A204.1 (cell line): ENCODE measurements around the gene SLC7A7.
"Not testable (repeated sequence)": the region's sequence is repeated elsewhere in the genome, so short reads cannot be mapped to it uniquely, and the experiment has no call there.

ENCODE experiments used
- FAIRE-seq: peaks from 2 replicates; lab custom pipeline; 2012; peaks lifted over from hg19 to GRCh38; lab: Jason Lieb, UNC

SLC7A7 gene

DNA sequence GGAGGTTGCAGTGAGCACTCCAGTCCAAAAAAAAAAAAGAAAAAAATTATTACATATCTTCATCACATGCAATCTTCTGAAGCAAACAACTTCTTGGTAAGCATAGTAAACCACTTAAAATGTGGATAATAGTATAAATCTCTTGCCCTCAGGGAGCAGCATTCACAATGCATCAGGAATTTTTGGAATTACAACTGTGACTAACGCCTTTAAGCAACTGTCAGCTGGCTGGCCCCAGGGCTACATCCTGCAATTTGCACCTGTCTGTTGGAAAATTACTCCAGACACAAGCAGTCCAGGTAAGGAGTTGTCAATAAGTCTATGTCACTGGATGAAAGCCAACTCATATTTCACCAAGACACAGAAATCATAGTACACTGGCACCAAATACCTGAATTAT is 5.5 kb upstream of the SLC7A7 start:
- FAIRE-seq = no peak

DNA sequence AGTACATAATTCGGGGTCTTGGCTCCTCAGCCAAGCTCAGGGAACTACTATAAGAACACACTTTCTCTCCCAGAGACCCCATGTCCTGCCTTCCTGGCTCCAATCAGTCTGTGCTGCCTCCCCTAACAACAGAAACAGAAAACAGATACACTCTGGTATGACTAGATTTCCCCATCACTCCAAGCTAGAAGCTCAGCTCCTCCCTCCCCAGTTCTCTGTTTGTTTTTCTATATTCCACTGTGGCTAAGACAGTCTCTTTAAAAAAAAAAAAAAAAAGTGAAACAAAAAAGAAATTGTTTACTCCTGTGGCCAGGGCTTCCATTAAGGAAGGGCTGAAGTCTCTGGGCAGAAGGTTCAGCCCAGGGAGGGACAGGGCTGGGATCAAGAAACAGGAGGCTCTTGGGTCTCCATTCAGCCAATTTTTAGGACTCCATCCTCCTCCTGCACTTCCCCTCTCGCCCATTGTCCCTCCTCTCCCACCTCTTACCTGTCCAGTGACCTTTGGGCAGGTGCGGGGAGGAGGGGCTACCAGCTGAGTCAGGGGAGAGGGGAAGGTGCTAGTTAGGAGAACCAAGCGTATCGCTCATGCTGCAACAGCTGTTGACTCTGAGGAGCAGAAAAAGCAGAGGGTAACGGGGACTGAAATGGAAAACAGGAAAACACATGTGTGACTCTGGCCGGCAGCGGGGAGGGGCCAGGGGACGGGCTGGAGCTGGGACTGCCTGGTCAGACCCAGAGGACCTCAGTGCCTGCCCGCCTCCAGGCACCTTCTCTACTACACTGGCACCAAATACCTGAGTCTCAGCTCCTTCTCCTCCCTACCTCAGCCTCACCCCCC is 4.1 kb upstream of the SLC7A7 start:
- FAIRE-seq = no peak

DNA sequence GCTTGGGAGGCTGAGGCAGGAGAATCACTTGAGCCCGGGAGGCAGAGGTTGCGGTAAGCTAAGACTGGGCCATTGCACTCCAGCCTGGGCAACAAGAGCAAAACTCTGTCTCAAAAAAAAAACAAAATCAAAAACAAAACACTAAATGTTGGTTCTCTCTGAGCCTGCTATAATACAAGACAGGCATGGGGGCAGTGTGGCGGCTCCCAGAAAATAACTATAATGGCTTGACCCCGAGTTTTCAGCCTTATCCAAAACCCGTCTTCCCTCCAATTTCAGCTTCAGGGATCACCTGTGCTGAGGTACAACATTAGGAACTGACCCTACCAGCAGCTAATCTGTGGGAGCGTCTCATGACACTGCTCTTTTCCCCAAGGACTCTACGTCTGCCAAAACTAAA is 862 bp downstream of the SLC7A7 start:
- FAIRE-seq = no peak

DNA sequence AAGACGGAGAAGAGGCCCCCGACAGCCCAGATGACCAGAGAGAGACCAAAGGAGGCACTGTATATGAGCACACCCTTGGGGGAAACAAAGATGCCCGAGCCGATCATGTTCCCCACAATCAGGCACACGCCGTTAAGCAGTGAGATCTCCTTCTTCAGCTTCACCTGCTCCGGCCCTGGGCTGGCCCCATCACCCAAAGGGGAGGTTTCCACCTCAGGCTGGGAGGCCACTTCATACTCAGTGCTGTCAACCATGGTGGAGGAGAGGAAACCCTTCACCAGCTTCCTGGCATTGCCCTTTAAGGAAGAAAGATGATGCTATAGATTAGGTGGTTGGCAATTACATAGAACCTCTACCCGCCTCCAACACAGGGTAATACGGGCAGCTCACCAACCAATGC is 2.1 kb downstream of the SLC7A7 start:
- FAIRE-seq = no peak

DNA sequence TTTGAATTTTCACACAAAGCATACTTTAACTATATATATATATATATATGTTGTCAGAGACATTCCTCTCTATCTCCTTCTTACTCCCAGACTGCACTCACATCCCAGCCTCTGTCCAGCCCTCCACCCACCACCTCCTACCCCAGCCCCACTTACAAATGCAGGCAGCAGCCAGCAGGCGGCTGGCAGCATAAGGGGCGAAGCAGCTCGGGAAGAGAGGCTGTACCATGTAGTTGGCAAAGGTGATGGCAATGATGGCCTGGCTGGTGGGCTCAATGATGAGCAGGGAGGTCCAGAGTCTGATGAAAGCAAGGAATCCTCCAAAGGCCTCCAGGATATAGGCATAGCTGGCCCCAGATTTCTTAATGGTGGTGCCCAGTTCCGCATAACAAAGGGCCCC is 2.5 kb downstream of the SLC7A7 start:
- FAIRE-seq = no peak

DNA sequence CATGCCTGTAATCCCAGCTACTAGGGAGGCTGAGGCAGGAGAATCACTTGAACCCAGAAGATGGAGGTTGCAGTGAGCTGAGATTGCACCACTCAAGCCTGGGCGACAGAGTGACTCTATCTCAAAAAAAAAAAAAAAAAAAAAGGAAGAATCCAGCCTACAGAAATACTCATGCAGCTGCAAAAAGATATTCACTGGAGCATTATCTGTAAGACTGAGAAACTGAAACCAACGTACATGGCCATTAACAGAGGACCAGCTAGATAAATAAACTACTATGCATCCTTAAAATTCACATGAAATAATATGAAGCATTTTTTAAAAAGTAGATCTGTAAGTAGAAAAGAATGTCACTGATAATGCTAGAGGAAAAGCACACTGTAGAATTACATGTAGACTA is 3.5 kb downstream of the SLC7A7 start:
- FAIRE-seq = no peak

DNA sequence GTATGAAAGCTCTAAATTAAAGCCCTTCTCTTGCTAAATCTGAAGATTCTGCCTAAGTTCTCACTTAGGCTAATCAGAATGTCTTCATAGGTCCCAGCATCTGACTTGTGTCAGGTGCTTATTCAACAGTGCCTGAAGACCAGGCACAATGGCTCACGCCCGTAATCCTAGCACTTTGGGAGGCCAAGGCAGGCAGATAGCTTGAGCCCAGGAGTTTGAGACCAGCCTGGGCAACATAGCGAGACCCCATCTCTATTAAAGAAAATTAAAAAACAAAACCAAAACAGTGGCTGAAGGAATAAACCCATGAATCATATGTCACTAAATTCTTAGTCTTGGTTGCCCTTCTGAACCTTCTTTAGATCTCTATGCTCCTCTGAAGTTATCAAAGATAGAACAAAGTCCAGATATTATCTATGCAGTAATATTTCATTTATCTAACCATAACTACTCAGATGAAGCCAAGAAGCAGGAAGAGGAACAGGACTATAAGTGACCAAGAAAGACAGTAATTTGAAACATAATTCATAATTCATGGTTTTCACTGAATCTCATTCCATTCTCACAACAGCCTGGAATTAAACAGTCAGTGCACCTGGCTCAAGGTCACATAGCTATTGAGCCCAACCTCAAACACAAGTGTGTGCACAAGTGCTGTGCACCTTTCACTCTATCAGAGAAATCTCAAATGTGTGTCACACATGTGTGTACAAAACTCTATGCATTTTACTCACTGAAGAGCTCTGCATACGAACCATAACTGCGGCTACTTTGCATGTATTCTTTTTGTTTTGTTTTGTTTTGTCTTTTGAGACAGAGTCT is 6.6 kb downstream of the SLC7A7 start:
- FAIRE-seq = no peak

DNA sequence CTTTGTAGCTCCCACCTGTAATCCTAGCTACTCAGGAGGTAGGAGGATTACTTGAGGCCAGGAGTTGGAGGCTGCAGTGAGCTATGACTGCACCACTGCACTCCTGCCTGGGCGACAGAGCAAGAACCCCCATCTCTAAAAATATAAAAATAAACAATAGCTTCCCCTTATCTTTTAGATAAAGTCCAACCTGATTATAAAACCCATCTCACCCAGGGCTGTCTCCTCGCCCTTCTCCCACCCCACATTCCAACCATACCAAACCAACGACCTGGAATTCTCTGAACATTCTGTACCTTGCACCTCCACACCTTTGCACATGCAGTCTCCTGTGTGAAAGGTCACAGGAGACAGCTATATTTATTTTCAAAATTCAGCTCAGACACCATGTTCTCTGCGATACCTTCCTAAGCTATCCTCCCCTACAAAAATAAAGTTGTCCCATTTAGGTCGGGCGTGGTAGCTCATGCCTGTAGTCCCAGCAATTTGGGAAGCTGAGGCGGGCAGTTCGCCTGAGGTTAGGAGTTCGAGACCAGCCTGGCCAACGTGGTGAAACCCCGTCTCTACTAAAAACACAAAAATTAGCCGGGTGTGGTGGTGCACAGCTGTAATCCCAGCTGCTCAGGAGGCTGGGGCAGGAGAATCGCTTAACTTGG is 7.7 kb downstream of the SLC7A7 start:
- FAIRE-seq = no peak

DNA sequence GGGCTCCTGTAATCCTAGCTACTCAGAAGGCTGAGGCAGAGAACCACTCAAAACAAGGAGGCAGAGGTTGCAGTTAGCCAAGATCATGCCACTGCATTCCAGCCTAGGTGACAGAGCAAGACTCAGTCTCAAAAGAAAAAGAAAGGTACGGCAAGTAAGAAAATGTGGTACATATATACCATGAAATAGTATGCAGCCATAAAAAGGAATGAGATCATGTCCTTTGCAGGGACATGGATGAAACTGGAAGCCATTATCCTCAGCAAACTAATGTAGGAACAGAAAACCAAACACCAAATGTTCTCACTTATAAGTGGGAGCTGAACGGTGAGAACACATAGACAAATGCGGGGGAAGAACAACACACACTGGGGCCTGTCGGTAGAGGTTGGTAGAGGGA is 10.0 kb downstream of the SLC7A7 start:
- FAIRE-seq = not testable (repeated sequence)

DNA sequence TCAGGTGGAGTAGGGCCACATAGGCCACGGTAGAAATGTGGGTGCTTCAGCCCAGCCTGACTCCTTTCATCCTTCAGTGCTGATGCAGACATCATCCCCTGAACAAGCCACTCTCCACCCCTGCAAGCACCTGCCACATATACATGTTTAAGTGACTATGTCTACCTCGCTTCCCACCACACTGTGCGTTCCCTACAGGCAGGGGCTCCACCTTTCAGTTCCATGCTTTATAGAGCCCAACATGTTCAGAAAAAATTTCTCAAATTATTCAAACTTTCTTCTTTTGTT is 11.6 kb downstream of the SLC7A7 start:
- no peak for FAIRE-seq

DNA sequence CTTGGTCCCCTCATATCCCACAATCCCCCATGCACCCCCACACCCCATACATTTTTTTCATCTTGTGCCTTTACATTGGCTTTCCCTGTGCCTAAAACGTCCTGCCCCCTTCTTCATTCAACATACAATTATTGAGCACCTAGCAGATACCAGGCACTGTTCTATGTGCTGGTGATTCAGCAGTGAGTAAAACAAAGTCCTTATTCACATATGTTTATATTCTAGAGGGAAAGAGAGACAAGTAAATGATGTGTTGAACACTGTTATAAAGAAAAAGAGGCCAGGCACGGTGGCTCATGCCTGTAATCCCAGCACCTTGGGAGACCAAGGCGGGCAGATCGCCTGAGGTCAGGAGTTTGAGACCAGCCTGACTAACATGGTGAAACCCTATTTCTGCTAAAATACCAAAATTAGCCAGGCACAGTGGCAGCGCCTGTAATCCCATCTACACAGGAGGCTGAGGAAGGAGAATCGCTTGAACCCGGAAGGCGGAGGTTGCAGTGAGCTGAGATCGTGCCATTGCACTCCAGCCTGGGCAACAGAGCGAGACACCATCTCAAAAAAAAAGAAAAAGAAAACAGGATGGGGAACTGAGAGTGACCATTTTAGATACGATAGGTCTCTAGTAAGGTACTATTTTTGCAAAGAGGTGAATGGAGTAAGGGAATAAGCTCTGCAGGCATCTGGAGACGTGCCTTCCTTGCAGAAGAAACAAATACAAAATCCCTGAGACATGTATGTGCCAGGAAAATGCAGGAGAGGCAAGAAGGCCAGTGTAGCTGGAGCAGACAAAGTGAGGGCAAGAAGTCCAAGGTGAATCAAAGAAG is 12.2 kb downstream of the SLC7A7 start:
- no peak for FAIRE-seq

DNA sequence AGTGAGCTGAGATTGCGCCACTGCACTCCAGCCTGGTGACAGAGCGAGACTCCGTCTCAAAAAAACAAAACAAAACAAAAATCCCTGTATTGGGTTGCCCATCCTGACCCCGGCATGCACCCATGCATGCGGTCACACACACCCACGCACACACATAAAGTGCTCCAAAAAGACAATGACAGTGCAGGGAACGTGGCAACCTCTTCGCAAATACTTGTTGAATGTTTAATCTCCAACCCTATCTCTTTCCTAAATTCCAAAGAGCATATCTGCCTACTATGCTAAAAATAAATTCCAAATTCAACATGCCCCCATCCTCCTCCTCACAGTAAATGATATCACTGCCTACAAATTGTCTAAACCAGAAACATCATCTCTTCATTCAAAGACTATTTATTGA is 13.5 kb downstream of the SLC7A7 start:
- FAIRE-seq = no peak

DNA sequence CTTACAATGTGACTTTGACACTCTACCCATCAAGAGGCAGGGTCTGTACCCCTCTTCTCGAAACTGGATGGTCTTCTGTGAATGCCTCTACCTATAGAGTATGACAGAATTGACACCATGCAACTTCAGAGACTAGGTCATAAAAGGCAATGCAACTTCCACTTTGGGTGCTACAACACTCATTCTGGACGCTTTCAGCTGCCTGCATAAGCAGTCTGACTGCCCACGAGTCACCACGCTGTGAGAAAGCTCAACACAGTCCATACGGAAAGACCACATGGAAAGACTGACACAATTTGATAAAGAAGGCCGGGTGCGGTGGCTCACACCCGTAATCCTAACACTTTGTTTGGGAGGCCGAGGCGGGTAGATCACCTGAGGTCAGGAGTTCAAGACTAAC is 14.9 kb downstream of the SLC7A7 start:
- FAIRE-seq = no peak

DNA sequence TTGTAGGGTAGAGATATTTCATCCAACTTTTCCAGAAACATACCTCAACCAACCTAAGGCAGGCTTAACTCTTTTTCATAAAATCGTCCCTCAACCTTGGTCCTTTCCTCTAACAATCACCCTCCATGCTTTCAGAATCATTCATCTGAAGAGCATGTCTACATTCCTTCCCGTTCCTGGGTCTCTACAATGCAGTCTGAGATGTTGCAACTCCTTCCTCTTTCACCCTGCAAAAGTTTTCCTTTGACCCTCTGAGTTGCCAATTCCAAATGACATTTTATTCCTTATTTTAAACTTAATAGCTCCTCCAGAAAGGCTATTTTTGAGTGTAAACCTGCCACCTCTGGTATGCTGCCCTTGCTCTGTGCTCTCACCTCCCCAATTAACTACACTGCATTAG is 16.7 kb downstream of the SLC7A7 start:
- no peak for FAIRE-seq

DNA sequence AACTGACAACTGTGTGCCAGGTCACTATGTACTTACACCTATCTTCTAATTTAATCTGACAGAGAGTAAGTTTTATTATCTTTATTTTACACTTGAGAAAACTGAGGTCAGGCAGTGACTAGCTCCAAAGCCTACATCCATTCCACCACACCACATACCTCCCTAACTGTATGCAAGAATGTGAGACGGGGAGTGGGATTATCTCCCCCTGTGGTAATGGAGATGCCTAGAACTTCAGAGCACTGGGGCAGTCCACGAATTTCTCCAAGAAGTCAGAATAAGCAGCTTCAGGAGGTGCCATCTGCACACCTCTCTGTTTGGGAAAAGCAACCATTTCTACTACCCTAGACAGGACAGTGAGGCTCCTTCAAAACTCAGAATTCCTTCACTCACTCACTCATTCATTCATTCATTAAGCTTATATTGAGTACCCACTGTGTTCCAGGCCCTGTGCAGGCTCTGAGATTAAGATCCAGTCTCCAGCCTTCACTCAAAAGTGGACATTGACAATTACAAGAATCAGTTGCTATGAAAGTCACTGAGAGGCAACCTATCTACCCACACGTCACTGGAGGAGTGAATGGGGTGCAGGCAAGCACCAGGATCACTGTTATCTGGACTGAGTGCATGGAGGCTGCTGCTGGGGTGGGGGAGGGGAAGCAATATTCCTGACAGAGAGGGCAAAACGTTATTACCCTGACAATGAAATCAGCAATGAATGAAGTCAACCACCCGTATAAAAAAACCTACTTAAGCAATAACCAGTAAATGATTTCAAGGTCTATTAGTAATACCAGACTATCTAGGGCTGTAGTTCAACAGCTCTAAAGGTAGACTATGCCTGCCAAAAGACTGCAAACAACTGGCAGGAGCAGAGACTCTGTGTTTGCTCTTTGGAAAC is 18.0 kb downstream of the SLC7A7 start:
- FAIRE-seq = no peak

DNA sequence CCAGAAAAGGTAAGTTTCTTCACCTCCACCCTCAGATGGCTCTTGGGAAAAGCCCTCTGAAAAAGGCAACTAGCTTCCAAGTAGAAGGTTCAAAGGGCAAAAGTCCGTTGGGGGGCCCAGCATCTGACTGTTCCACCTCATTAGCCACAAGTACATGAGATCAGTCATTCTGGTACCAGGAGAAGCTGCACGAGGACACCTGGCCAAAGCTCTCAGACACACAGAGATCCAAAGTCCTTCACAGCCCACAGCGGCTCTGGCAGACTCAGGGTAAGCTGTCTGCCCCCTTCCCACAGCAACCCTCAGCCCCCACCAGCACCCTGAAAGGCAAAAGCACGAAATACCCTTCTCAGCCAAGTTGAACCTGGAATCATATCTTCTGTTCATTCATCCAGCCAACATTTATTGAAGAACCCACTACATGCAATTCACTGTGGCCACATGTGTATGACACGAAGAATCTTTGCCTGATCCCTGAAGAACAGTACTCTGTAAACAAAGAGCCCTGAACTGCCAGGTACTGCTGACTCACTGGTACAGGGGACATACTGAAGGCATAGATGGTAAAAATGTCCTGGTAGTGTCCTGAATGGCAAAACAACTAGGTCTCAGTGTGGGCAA is 19.0 kb downstream of the SLC7A7 start:
- no peak for FAIRE-seq

DNA sequence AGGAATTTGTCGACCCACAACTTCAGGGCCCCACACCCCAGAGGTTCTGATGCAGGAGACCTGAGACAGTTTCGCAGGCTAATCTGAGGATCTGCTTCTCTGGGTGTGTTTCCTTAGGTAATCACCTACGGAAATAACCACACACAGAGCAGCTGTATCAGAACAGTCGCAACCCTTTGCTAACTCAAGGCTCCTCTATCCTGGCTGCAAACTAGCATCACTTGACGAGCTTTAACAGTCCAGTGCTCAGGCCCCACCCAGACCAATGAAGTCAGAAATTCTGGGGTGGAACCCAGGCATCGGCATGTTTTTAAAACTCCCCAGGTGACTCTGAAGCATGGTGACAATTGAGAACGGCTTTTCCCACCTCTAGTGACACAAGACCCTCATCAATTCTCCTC is 20.7 kb downstream of the SLC7A7 start:
- FAIRE-seq = no peak

DNA sequence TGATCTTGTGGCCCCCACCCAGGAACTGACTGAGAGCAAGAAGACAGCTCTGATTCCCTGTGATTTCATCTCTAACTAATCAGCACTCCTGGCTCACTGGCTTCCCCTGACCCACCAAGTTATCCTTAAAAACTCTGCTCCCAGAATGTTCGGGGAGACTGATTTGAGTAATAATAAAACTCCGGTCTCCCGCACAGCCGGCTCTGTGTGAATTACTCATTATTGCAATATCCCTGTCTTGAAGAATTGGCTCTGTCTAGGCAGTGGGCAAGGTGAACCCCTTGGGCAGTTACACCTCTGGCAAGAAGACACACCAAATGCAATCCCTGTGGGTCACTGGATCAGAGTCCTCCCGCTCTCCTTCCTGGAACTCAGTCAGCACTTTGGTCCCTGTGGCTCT is 21.3 kb downstream of the SLC7A7 start:
- FAIRE-seq = no peak

DNA sequence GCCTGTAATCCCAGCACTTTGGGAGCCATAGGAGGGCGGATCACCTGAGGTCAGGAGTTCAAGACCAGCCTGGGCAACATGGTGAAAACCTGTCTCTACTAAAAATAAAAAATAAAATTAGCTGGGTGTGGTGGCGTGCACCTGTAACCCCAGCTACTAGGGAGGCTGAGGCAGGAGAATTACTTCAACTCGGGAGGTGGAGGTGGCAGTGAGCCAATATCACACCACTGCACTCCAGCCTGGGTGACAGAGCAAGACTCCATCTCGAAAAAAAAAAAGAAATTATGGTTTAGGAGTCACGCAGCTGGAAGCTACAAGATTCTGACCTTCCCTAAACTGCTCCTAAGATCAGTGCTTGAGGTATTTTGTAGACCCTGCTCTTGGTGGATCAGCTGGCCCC is 21.7 kb downstream of the SLC7A7 start:
- FAIRE-seq = not testable (repeated sequence)

DNA sequence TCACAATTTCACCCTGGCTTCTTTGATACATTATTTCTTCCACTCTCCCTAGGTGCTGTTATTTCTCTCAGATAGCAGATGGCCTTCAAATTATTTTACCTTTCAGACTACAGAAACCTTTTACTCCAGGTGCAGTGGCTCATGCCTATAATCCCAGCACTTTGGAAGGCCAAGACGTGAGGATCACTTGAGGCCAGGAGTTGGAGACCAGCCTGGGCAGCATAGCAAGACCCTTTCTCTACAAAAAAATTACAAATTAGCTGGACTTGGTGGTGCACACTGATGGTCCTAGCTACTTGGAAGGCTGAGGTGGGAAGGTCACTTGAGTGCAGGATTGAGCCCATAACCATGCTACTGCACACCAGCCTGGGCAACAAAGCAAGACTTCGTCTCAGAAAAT is 23.1 kb downstream of the SLC7A7 start:
- FAIRE-seq = no peak

DNA sequence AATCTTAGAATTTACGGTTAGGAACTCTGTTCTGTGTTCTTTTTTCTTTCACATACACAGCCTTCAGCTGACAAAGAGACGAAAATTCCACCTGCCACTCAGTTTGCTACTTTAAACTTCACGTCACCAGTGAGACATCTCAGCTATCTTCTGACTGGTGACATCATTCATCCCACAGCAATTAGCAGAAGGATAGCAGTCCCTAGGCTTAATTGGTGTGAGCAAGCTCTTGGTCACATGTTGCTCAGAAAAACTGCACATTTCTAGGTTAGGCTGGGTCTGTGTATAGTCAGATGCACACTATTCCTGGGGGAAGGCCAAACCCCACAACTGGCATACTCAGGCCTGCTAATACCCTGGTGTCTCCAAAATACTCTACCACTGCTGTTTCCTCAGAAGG is 23.9 kb downstream of the SLC7A7 start:
- FAIRE-seq = no peak
